Stomach smooth muscle (tissue), 2 donors: ENCODE data around the gene ENO3.
A peak's percentile ranks its signal among the peaks of the same experiment; 100 is the strongest.
"Not testable (repeated sequence)": the region's sequence is repeated elsewhere in the genome, so short reads cannot be mapped to it uniquely, and the experiment has no call there.

Experiments
- H3K27ac ChIP-seq: one replicate; pipeline ENCODE4 v1.7.0; 2013; ENCODE audit warnings: mild to moderate bottlenecking, low read length, inconsistent platforms
- H3K27me3 ChIP-seq, 2 donors: one replicate each; pipeline ENCODE4 v1.7.0; 2013; ENCODE audit warnings: low read length in 2 of 2; ENCODE audit not compliant: insufficient read depth in 2 of 2, control insufficient read depth in 1 of 2
- H3K36me3 ChIP-seq, 2 donors: one replicate each; pipeline ENCODE4 v1.7.0; 2013; ENCODE audit warnings: low read length in 2 of 2; ENCODE audit not compliant: control insufficient read depth in 2 of 2, insufficient read depth in 2 of 2
- H3K4me1 ChIP-seq: one replicate; pipeline ENCODE4 v1.7.0; 2013; ENCODE audit warnings: low read length; ENCODE audit not compliant: control insufficient read depth, insufficient read depth
- H3K4me3 ChIP-seq, 2 donors: one replicate each; pipeline ENCODE4 v1.7.0; 2013; ENCODE audit warnings: low read length in 2 of 2
- H3K9ac ChIP-seq, 2 donors: one replicate each; pipeline ENCODE4 v1.7.0; 2013; ENCODE audit warnings: low read length in 2 of 2, mild to moderate bottlenecking in 1 of 2
- H3K9me3 ChIP-seq, 2 donors: one replicate each; pipeline ENCODE4 v1.7.0; 2013; ENCODE audit warnings: low read length in 2 of 2; ENCODE audit not compliant: control insufficient read depth in 2 of 2
- donor health status: healthy.
- donor health status: Pancreatic carcinoma.

ENO3 gene

GRCh38 chr17:4950746-4951204, at the start of gene ENO3:
TSS of gene ENO3 (plus strand) at chr17:4951119. CDS start at chr17:4951830, 711 bp downstream.
- Histone ChIP-seq H3K9me3 (no peaks in the 10 kb centered on the region), H3K9ac (peak within 1 kb of the TSS; percentile 70 to 79), H3K27ac (peak within 1 kb of the TSS; percentile 97), H3K36me3 (peaks cover 5 to 7% of the 10 kb centered on the region in 2 donors), H3K4me1 (peaks cover 30% of the 10 kb centered on the region), H3K4me3 (peak within 1 kb of the TSS; percentile 56 to 94), H3K27me3 (no peaks in the 10 kb centered on the region)

GRCh38 chr17:4901648-4902344, 49.1 kb upstream of the ENO3 start:
- no peak overlapping the region for H3K4me3 ChIP-seq

GRCh38 chr17:4902540-4902939, 48.4 kb upstream of the ENO3 start:
- Histone ChIP-seq H3K9ac (no peak overlapping the region), H3K4me3 (no peak overlapping the region), H3K9me3 (no peaks in the 10 kb centered on the region), H3K27me3 (peaks cover 35 to 41% of the 10 kb centered on the region in 2 donors), H3K4me1 (peaks cover 28% of the 10 kb centered on the region), H3K27ac (no peak overlapping the region), H3K36me3 (peaks cover 0 to under 1% of the 10 kb centered on the region in 2 donors)

More at GRCh38 chr17:4901648-4902344, 49.1 kb upstream of the ENO3 start:
- Histone ChIP-seq H3K27me3 (peaks cover 35 to 41% of the 10 kb centered on the region in 2 donors), H3K9me3 (no peaks in the 10 kb centered on the region), H3K36me3 (peaks cover 2 to 4% of the 10 kb centered on the region in 2 donors), H3K27ac (no peak overlapping the region), H3K4me1 (peaks cover 28% of the 10 kb centered on the region), H3K9ac (no peak overlapping the region)

DNA sequence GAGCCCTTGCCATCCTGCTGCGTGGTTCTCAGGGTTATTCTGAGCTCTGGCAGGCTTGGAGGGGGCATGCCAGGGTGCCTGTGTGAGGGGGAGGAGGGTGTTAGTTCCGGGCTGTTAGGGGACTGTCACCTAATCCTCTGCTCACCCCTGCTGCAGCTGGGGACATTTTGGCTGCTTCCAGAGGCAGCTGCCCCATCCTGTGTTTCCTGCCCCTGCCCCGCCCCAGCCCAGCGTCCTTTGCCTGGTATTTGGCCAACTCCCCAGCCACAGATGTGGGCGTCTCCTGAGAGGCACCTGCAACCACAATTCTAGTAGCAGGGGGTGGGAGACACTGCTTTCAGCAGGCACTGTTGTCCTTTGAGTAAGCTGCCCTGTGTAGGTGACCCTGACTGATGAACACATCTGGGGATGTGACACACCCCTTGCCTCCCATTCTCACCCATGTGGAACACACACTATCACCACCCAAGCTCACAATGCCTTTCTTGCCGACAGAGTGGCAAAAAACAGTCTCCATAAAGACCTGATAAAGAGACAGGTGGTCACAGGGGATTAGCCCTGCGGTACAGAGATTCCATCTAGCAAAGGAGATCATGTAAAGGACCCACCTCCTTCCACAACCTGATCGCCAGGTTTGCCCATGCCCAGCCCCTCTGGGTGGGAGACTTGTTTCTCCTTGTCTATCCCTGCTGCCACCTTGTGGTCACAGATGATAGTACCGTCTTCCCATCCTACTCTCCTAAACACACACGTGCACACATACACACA, 47.7 kb upstream of the ENO3 start, which contains the start of gene CHRNE:
CHRNE (minus strand) TSS at position 48 of the 768 bp plus-strand sequence; CDS start at position 13, 35 bp downstream.
- no peak within 1 kb of the TSS for H3K9ac ChIP-seq
- H3K27ac ChIP-seq: no peak within 1 kb of the TSS
- peaks cover 28% of the 10 kb centered on the region for H3K4me1 ChIP-seq
- H3K9me3 ChIP-seq: no peaks in the 10 kb centered on the region
- no peak within 1 kb of the TSS for H3K4me3 ChIP-seq
- no peaks in the 10 kb centered on the region for H3K36me3 ChIP-seq
- H3K27me3 ChIP-seq: peaks cover 35 to 41% of the 10 kb centered on the region in 2 donors

DNA sequence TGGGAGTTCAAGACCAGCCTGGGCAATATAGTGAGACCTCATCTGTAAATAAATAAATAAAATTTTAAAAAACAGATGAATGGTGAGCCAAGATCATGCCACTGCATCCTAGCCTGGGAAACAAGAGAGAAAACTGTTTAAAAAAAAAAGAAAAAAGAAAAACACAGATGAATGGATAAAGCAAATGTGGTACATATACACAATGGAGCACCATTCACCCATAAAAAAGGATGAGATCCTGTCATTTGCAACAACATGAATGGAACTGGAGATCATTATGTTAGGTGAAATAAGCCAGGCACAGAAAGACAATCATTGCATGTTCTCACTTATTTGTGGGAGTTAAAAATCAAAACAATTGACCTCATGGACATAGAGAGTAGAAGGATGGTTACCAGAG, 44.3 kb upstream of the ENO3 start:
- H3K27ac ChIP-seq, H3K36me3 ChIP-seq, H3K4me1 ChIP-seq, H3K9me3 ChIP-seq, H3K9ac ChIP-seq, H3K4me3 ChIP-seq: not testable (repeated sequence)
- peaks cover 10 to 14% of the 10 kb centered on the region in 2 donors for H3K27me3 ChIP-seq

GRCh38 chr17:4908301-4908700, 42.6 kb upstream of the ENO3 start:
- Histone ChIP-seq H3K9ac (no peak overlapping the region), H3K36me3 (no peaks in the 10 kb centered on the region), H3K27ac (peak overlapping the region; percentile 18), H3K9me3 (no peaks in the 10 kb centered on the region), H3K27me3 (peaks cover 5 to 12% of the 10 kb centered on the region in 2 donors), H3K4me3 (no peak overlapping the region), H3K4me1 (peaks cover 4% of the 10 kb centered on the region)

DNA sequence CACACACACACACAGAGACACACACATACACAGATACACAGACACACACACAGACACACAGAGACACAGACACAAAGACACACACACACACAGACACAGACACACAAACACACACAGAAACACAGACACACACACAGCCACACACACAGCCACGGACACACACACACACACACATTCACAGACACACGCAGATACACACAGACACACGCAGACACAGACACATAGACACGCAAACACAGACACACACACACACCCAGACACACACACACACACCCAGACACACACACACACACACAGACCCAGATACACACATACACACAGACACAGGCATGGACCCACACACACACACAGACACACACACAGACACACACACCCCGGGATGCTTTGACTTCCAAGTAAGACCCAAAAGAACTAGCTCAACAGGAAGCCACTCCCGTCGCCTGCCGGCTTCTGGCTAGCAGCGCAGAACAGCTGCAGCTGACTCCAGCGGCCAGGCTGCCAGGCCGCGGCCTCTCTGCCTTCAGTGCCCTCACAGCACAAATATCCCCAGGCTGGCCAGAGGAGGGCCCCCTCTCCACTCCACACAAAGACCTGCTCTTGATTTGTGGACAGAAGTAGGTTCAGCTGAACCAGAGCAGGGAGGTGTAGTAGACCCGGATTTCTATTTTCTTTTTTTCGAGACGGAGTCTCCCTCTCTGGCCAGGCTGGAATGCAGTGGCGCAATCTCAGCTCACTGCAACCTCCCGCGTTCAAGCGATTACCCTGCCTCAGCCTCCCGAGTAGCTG, 42.0 kb upstream of the ENO3 start:
- peak overlapping the region; percentile 18 for H3K27ac ChIP-seq
- H3K4me3 ChIP-seq: peak overlapping the region in 1 of 2 donors; percentile 3
- H3K36me3 ChIP-seq: no peaks in the 10 kb centered on the region
- peaks cover 4% of the 10 kb centered on the region for H3K4me1 ChIP-seq
- peak overlapping the region; percentile 6 to 29 for H3K9ac ChIP-seq
- H3K27me3 ChIP-seq: peaks cover 4 to 9% of the 10 kb centered on the region in 2 donors
- H3K9me3 ChIP-seq: no peaks in the 10 kb centered on the region

GRCh38 chr17:4913994-4914393, 36.9 kb upstream of the ENO3 start:
- no peak overlapping the region for H3K9ac ChIP-seq
- no peak overlapping the region for H3K27ac ChIP-seq
- no peaks in the 10 kb centered on the region for H3K27me3 ChIP-seq
- H3K4me1 ChIP-seq: no peaks in the 10 kb centered on the region
- no peaks in the 10 kb centered on the region for H3K36me3 ChIP-seq
- no peak overlapping the region for H3K4me3 ChIP-seq
- no peaks in the 10 kb centered on the region for H3K9me3 ChIP-seq

DNA sequence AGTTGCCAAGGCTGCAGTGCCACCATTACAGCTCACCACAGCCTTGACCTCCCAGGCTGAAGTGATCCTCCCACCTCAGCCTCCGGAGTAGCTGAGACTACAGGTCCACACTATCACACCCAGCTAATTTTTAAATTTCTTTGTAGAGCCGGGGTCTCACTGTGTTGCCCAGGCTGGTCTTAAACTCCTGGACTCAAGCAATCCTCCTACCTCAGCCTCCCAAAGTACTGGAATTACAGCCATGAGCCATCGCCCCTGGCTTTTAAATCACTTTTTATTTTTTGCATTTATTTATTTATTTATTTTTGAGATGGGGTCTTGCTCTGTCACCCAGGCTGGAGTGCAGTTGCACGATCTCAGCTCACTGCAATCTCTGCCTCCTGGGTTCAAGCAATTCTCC, 36.4 kb upstream of the ENO3 start:
- H3K4me3 ChIP-seq, H3K27me3 ChIP-seq, H3K9ac ChIP-seq, H3K9me3 ChIP-seq, H3K27ac ChIP-seq, H3K36me3 ChIP-seq, H3K4me1 ChIP-seq: not testable (repeated sequence)

DNA sequence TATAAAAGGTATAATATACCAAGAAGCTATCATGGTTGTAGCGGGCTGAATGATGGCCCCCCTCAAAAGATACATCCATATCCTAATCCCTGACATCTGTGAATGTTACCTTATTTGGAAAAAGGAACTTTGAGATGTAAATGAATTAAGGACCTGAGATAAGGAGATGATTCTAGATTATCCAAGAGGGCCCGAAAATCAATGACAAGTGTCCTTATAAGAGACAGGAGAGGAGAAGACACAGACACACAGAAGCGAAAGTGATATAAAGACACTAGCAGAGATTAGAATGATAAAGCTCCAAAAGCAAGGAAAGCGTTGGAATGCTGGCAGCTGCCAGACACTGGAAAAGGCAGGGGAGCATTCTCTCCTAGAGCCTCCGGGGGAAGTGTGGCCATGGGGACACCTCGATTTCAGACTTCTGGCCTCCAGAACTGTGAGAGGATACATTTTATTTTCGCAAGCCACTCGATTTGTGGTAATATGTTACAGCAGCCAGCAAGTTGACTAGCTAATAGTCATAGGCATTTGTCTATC, 31.3 kb upstream of the ENO3 start:
- no peaks in the 10 kb centered on the region for H3K4me1 ChIP-seq
- no peak overlapping the region for H3K4me3 ChIP-seq
- H3K36me3 ChIP-seq: no peaks in the 10 kb centered on the region
- no peak overlapping the region for H3K9ac ChIP-seq
- no peaks in the 10 kb centered on the region for H3K9me3 ChIP-seq
- H3K27ac ChIP-seq: no peak overlapping the region
- no peaks in the 10 kb centered on the region for H3K27me3 ChIP-seq
